SK-N-SH (cell line): ENCODE measurements around the gene AUH. TPM values are rescaled to one million over a fixed set of nuclear protein-coding genes. Genes with fewer than 3 reads are reported as not detected.

ENCODE experiments used
- CTCF ChIA-PET: fragments of 300-600, 350-600 bp; formaldehyde crosslinking; extraction: SDS; loops from one replicate; lab custom pipeline; 2021; lab: Yijun Ruan, JAX
- POLR2A ChIA-PET: fragments of 350-600 bp; sonication (Branson Sonifier 250); formaldehyde crosslinking; extraction: SDS; loops from one replicate; lab custom pipeline; 2020; ENCODE audit warnings: antibody characterized with exemption, inconsistent platforms; lab: Yijun Ruan, JAX
- DNase-seq: peaks from one replicate; pipeline ENCODE4 v3.0.0; 2012
- H2AFZ ChIP-seq: fragments of 200-600 bp; sonication (generic); 2 replicates; pipeline ENCODE4 v1.8.1; 2016; ENCODE audit warnings: antibody characterized with exemption, mild to moderate bottlenecking, low read depth
- H3F3A ChIP-seq: fragments of 200-600 bp; sonication (generic); replicated peaks from 2 replicates; pipeline ENCODE3; 2016; ENCODE audit warnings: antibody characterized with exemption, mild to moderate bottlenecking; ENCODE audit not compliant: insufficient read depth
- H3K27ac ChIP-seq, 2 experiments: fragments of 200-500 bp in 1 of 2; fragments of 200-600 bp in 1 of 2; sonication (Bioruptor generic) in 1 of 2; sonication (generic), shearing (Covaris generic) in 1 of 2; 2 replicates each; pipeline versions ENCODE4 v1.5.1 to v1.6.1; 2014 to 2016; ENCODE audit warnings: low read depth in 2 of 2, inconsistent platforms in 1 of 2, low read length in 1 of 2, mild to moderate bottlenecking in 1 of 2, mixed read lengths in 1 of 2
- H3K27me3 ChIP-seq: fragments of 200-600 bp; sonication (generic), shearing (Covaris generic); 2 replicates; pipeline ENCODE4 v1.6.1; 2016; ENCODE audit warnings: mixed run types; ENCODE audit not compliant: insufficient read depth
- H3K36me3 ChIP-seq, 2 experiments: fragments of 200-500 bp in 1 of 2; fragments of 200-600 bp in 1 of 2; sonication (Bioruptor generic) in 1 of 2; sonication (generic) in 1 of 2; replicated peaks in 1 of 2; 2 replicates each; pipeline versions ENCODE3 to v1.5.1; 2014 to 2016; ENCODE audit warnings: low read length in 1 of 2, mild to moderate bottlenecking in 1 of 2; ENCODE audit not compliant: insufficient read depth in 2 of 2, control insufficient read depth in 1 of 2
- H3K4me1 ChIP-seq, 2 experiments: fragments of 200-500 bp in 1 of 2; fragments of 200-600 bp in 1 of 2; sonication (Bioruptor generic) in 1 of 2; sonication (generic), shearing (Covaris generic) in 1 of 2; 2 replicates each; pipeline versions ENCODE4 v1.5.1 to v1.6.1; 2014 to 2016; ENCODE audit warnings: low read depth in 1 of 2, low read length in 1 of 2, mixed run types in 1 of 2; ENCODE audit not compliant: insufficient read depth in 2 of 2, control insufficient read depth in 1 of 2
- H3K4me2 ChIP-seq: fragments of 200-600 bp; sonication (generic), shearing (Covaris generic); 2 replicates; pipeline ENCODE4 v1.6.1; 2017; ENCODE audit warnings: mixed run types
- H3K4me3 ChIP-seq, 2 experiments: fragments of 200-500 bp in 1 of 2; fragments of 200-600 bp in 1 of 2; sonication (Bioruptor generic) in 1 of 2; sonication (generic), shearing (Covaris generic) in 1 of 2; 2 replicates each; pipeline versions ENCODE4 v1.5.1 to v1.8.1; 2014 to 2016; ENCODE audit warnings: low read depth in 2 of 2, inconsistent platforms in 1 of 2, low read length in 1 of 2, mild to moderate bottlenecking in 1 of 2, mixed read lengths in 1 of 2, moderate library complexity in 1 of 2
- H3K79me2 ChIP-seq: fragments of 200-600 bp; sonication (generic); 2 replicates; pipeline ENCODE4 v1.8.1; 2017; ENCODE audit warnings: mild to moderate bottlenecking; ENCODE audit not compliant: insufficient read depth
- H3K9ac ChIP-seq: fragments of 200-600 bp; sonication (generic); 2 replicates; pipeline ENCODE4 v1.6.1; 2017; ENCODE audit warnings: mixed run types
- H3K9me2 ChIP-seq: fragments of 200-600 bp; sonication (generic); 2 replicates; pipeline ENCODE4 v1.6.1; 2017; ENCODE audit warnings: mixed run types
- H3K9me3 ChIP-seq: fragments of 200-600 bp; sonication (generic); 2 replicates; pipeline ENCODE4 v1.6.1; 2017; ENCODE audit warnings: mixed run types, mild to moderate bottlenecking, moderate library complexity
- H4K20me1 ChIP-seq: fragments of 200-600 bp; sonication (generic); 2 replicates; pipeline ENCODE4 v1.6.1; 2017; ENCODE audit warnings: mild to moderate bottlenecking, mixed run types; ENCODE audit not compliant: insufficient read depth
- CHD2 ChIP-seq: fragments of 150-350 bp; IDR thresholded peaks from 2 replicates; pipeline ENCODE4 v1.6.1; 2018; ENCODE audit warnings: low read length; ENCODE audit not compliant: partially characterized antibody
- CTCF ChIP-seq: fragments of 200-600 bp; sonication (generic); IDR thresholded peaks from 2 replicates; pipeline ENCODE4 v1.6.1; 2017; ENCODE audit warnings: antibody characterized with exemption, mild to moderate bottlenecking, moderate library complexity
- EP300 ChIP-seq, 2 experiments: IDR thresholded peaks; 2 replicates each; pipeline versions ENCODE4 v1.4.0 to v1.6.1; 2012; ENCODE audit warnings: borderline replicate concordance in 1 of 2, low read depth in 1 of 2, low read length in 1 of 2
- FOSL2 ChIP-seq: IDR thresholded peaks from 2 replicates; pipeline ENCODE4 v1.4.0; 2012; ENCODE audit warnings: low read depth, mild to moderate bottlenecking, moderate library complexity, borderline replicate concordance
- FOXJ3 ChIP-seq: sonication (generic); formaldehyde crosslinking; IDR thresholded peaks from 2 replicates; pipeline ENCODE4 v1.5.1; 2020; ENCODE audit warnings: mild to moderate bottlenecking, missing genetic modification reagents
- GABPA ChIP-seq: IDR thresholded peaks from 2 replicates; pipeline ENCODE4 v1.4.0; 2012; ENCODE audit warnings: low read depth, mild to moderate bottlenecking
- JUND ChIP-seq: IDR thresholded peaks from 2 replicates; pipeline ENCODE4 v1.4.0; 2012
- MEF2A ChIP-seq: IDR thresholded peaks from 2 replicates; pipeline ENCODE4 v1.4.0; 2012; ENCODE audit warnings: low read depth, borderline replicate concordance
- MXI1 ChIP-seq: IDR thresholded peaks from 2 replicates; pipeline ENCODE4 v1.6.1; 2012; ENCODE audit warnings: mild to moderate bottlenecking, low read depth, low read length, improper control_type of control experiment
- NFIC ChIP-seq: IDR thresholded peaks from 2 replicates; pipeline ENCODE4 v1.4.0; 2012; ENCODE audit warnings: borderline replicate concordance
- NRF1 ChIP-seq: IDR thresholded peaks from 2 replicates; pipeline ENCODE4 v1.6.1; 2012; ENCODE audit warnings: low read depth, mild to moderate bottlenecking, low read length
- PBX3 ChIP-seq: IDR thresholded peaks from 2 replicates; pipeline ENCODE4; 2012
- RCOR1 ChIP-seq: fragments of 150-350 bp; IDR thresholded peaks from 2 replicates; pipeline ENCODE4 v1.6.1; 2017; ENCODE audit warnings: antibody characterized with exemption, low read length
- SIN3A ChIP-seq: IDR thresholded peaks from 2 replicates; pipeline ENCODE4 v1.6.1; 2012; ENCODE audit warnings: low read depth, mild to moderate bottlenecking, low read length, moderate library complexity, borderline replicate concordance
- SMC3 ChIP-seq: IDR thresholded peaks from 2 replicates; pipeline ENCODE4 v1.6.1; 2012; ENCODE audit warnings: low read depth, low read length, improper control_type of control experiment
- TAF1 ChIP-seq: IDR thresholded peaks from 2 replicates; pipeline ENCODE4 v1.6.1; 2012; ENCODE audit warnings: low read depth, mild to moderate bottlenecking, low read length, moderate library complexity, borderline replicate concordance
- USF2 ChIP-seq: fragments of 150-350 bp; IDR thresholded peaks from 2 replicates; pipeline ENCODE4 v1.6.1; 2017; ENCODE audit warnings: antibody characterized with exemption, low read length, low read depth, borderline replicate concordance
- ZBTB33 ChIP-seq: IDR thresholded peaks from 2 replicates; pipeline ENCODE4 v1.4.0; 2012; ENCODE audit warnings: low read depth, borderline replicate concordance
- whole genome bisulfite sequencing: methylation state at CpG from one replicate; pipeline ENCODE4 v1.1.6; 2017; ENCODE audit warnings: low lambda C conversion rate; 5-methylcytosine and 5-hydroxymethylcytosine counted together
- polyA plus RNA-seq, 3 experiments: library from polyadenylated mRNA; depleted of rRNA; stranded (reverse); fragments of >200 nt; gene quantifications; 2 replicates each; pipeline ENCODE4 v1.2.3, GENCODE V29; 2012
- TF ChIP-seq, protein P1 (sequence below): IDR thresholded peaks from 2 replicates; pipeline ENCODE4 v1.6.1; 2012; ENCODE audit warnings: mild to moderate bottlenecking, low read depth, low read length, moderate library complexity

Gene AUH
- polyA plus RNA-seq, 1 of the 3 experiments (the other 2 are of a cell fraction): 7.6 TPM

GRCh38 chr9:91307279-91307678 lies 54.4 kb downstream of the AUH start:
- peaks cover 0 to 8% of the 10 kb centered on the region in 2 experiments for H3K36me3 ChIP-seq
- DNase-seq: no peak
- no peak overlapping the region for H3K4me3 ChIP-seq
- no peak overlapping the region for H3K4me2 ChIP-seq
- H3K4me1 ChIP-seq: peaks cover 0 to 6% of the 10 kb centered on the region in 2 experiments; a peak in 1 of 4 replicates
- H3K9me2 ChIP-seq: no peaks in the 10 kb centered on the region
- no peak overlapping the region for H3K9ac ChIP-seq
- H3F3A ChIP-seq: peaks cover 5% of the 10 kb centered on the region
- no peak overlapping the region for H2AFZ ChIP-seq
- no peak overlapping the region for H3K27ac ChIP-seq
- CTCF ChIA-PET: no interaction called here
- POLR2A ChIA-PET: no interaction called here
- TF ChIP-seq TAF1 (no peak), USF2 (no peak), SIN3A (no peak), CHD2 (no peak), MEF2A (no peak), FOXJ3 (CRISPR knock-in tag) (no peak), SMC3 (no peak), NRF1 (no peak), FOSL2 (no peak), GABPA (no peak), NFIC (no peak), JUND (no peak), ZBTB33 (no peak), PBX3 (no peak), CTCF (no peak), EP300 (IDR thresholded peaks at IDR 0.05; ENCODE audit: borderline replicate concordance in 1 of 2, low read depth in 1 of 2, low read length in 1 of 2) (no peak), RCOR1 (no peak), MXI1 (no peak)
- TF ChIP-seq, protein P1, sequence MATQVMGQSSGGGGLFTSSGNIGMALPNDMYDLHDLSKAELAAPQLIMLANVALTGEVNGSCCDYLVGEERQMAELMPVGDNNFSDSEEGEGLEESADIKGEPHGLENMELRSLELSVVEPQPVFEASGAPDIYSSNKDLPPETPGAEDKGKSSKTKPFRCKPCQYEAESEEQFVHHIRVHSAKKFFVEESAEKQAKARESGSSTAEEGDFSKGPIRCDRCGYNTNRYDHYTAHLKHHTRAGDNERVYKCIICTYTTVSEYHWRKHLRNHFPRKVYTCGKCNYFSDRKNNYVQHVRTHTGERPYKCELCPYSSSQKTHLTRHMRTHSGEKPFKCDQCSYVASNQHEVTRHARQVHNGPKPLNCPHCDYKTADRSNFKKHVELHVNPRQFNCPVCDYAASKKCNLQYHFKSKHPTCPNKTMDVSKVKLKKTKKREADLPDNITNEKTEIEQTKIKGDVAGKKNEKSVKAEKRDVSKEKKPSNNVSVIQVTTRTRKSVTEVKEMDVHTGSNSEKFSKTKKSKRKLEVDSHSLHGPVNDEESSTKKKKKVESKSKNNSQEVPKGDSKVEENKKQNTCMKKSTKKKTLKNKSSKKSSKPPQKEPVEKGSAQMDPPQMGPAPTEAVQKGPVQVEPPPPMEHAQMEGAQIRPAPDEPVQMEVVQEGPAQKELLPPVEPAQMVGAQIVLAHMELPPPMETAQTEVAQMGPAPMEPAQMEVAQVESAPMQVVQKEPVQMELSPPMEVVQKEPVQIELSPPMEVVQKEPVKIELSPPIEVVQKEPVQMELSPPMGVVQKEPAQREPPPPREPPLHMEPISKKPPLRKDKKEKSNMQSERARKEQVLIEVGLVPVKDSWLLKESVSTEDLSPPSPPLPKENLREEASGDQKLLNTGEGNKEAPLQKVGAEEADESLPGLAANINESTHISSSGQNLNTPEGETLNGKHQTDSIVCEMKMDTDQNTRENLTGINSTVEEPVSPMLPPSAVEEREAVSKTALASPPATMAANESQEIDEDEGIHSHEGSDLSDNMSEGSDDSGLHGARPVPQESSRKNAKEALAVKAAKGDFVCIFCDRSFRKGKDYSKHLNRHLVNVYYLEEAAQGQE: no peak
- TF ChIP-seq, all 33 proteins: peak for 0
- Histone ChIP-seq H3K27me3 (no peaks in the 10 kb centered on the region), H4K20me1 (no peaks in the 10 kb centered on the region), H3K79me2 (no peaks in the 10 kb centered on the region), H3K9me3 (no peaks in the 10 kb centered on the region)
- WGBS: 97% methylated on average over 5 of the region's 5 CpGs
